SK-N-SH treated with all-trans-retinoic acid at 6 μM for 48 hours (cell line): ENCODE results near the gene LDHD.

Source experiments
- BACH2 ChIP-seq: fragments of 250-450 bp; sonication (Bioruptor Pico); IDR thresholded peaks from 2 replicates; pipeline ENCODE4 v1.9.0; 2021; ENCODE audit warnings: mild to moderate bottlenecking, borderline replicate concordance
- CREB5 ChIP-seq: fragments of 250-450 bp; sonication (Bioruptor Pico); IDR thresholded peaks from 2 replicates; pipeline ENCODE4 v1.5.1; 2020; ENCODE audit warnings: low read depth, mild to moderate bottlenecking, moderate library complexity
- CSRNP3 ChIP-seq: fragments of 250-450 bp; sonication (Bioruptor Pico); IDR thresholded peaks from 2 replicates; pipeline ENCODE4 v1.5.1; 2021; ENCODE audit warnings: mild to moderate bottlenecking, moderate library complexity
- PATZ1 ChIP-seq: fragments of 250-450 bp; sonication (Bioruptor Pico); IDR thresholded peaks from 2 replicates; pipeline ENCODE4 v1.8.0; 2020; ENCODE audit warnings: mild to moderate bottlenecking, moderate library complexity, borderline replicate concordance
- RARB ChIP-seq: fragments of 250-450 bp; sonication (Bioruptor Pico); IDR thresholded peaks from 2 replicates; pipeline ENCODE4 v1.8.0; 2021; ENCODE audit warnings: mild to moderate bottlenecking, moderate library complexity
- TSHZ2 ChIP-seq: fragments of 250-450 bp; sonication (Bioruptor Pico); IDR thresholded peaks from 2 replicates; pipeline ENCODE4 v1.5.0; 2020; ENCODE audit warnings: mild to moderate bottlenecking, moderate library complexity
- ZFP3 ChIP-seq: fragments of 250-450 bp; sonication (Bioruptor Pico); IDR thresholded peaks from 2 replicates; pipeline ENCODE4 v1.5.0; 2020; ENCODE audit warnings: mild to moderate bottlenecking, moderate library complexity
- ZNF70 ChIP-seq: fragments of 450-650 bp; formaldehyde crosslinking; IDR thresholded peaks from 2 replicates; pipeline ENCODE4 v1.5.0; 2020; ENCODE audit warnings: mild to moderate bottlenecking, moderate library complexity

GRCh38 chr16:75148311-75149195, 32.0 kb upstream of the LDHD start, which contains the start of gene ZFP1:
- peak; percentile 24; the same call in 1 of the 2 replicates for TF ChIP-seq TSHZ2 (CRISPR knock-in tag)
- TF ChIP-seq BACH2 (CRISPR knock-in tag), result no peak
- 0 out of 2 replicates have a peak, but pooled peaks have one; percentile 15 for TF ChIP-seq ZFP3 (CRISPR knock-in tag)
- no peak for TF ChIP-seq PATZ1
- no peak for TF ChIP-seq RARB (CRISPR knock-in tag)
- no peak for TF ChIP-seq ZNF70 (CRISPR knock-in tag)
- TF ChIP-seq CREB5, result no peak
- no peak for TF ChIP-seq CSRNP3 (CRISPR knock-in tag)
